Stimulated activated CD8-positive, alpha-beta memory T cell treated with anti-CD3 and anti-CD28 coated beads, Interleukin-7, amount 100 ng/mL, for 24 hours (primary cell): ENCODE results near the gene NKX2-1.
"Not testable (repeated sequence)": the region's sequence is repeated elsewhere in the genome, so short reads cannot be mapped to it uniquely, and the experiment has no call there.

Experiments used
- DNase-seq: peaks from one replicate; pipeline ENCODE4 v3.0.0-alpha.2; 2020; ENCODE audit warnings: low read depth

NKX2-1 gene

DNA sequence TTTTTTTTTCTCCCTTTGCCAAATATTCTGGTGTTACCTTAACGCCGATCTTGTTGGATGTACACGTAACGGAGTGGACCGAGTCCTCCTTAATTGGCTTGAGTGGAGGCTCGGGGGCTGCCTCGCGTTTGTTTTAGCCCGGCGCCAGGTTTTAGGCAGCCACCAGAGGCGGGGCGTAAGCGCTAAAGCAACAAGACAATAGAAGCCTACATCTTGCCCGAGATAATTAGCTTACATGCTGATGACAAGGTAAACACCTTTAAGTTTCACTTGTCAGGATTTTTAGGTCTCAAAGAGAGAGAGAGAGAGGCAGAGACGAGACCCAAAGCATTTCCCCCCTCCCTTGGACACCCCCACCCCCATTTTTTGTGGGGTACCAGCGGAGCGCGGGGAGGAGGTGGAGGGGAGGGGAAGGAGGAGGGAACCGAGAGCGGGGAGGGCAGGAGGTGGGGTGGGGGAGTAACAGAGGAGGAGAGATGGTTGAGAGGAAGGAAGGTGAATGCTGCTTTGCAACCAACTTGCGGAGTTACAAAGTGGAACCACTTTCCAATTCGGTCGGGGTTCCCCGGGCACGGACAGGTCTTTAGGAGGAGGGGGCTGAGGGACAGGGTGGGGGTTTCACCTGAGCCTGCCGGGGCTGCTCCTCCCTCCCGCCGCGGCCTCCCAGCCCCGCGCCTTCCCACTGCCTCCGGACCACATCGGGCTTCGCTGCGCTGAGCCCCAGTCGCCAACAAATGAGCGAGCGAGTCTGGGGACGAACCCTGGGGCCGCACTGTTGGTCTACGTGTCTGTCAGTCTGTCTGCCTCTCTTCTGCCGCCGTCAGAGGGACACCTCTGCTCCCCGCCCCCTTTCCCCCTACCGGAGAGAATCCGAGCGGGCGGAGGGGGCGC is at the start of gene NKX2-1:
TSS of gene NKX2-1 (minus strand) at position 802 of the 891 bp plus-strand sequence. CDS start at position 699, 103 bp downstream.
- DNase-seq = no peak

DNA sequence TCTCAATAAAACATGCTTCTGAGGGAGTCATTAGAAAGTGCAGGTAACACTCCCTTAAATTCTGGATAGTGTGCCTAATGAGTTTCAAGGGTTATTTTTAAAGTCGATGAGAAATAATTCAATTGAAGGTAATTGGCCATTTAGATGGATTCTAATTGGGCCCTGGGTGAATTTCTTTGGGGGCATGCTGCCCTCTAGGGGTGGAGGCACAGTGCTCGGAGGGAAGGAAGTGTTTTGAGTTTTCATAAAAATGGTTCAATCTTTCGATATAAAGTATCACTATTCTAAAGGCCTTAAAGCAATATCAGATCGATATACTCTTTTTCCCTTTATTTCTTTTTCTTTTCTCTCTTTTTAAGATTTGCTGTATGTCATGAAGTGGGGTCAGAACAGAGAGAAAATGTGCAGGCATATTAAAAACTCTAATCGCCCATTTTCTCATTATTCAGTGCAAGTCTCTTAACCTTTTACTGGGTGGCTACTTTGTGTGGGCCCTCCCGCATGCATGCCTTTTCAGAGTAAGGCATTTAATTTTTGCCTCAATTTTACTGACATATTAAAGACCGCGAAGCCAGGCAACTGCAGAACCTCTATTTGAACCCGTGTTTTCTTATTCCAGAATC is 36.9 kb upstream of the NKX2-1 start:
- peak; percentile 9 for DNase-seq

DNA sequence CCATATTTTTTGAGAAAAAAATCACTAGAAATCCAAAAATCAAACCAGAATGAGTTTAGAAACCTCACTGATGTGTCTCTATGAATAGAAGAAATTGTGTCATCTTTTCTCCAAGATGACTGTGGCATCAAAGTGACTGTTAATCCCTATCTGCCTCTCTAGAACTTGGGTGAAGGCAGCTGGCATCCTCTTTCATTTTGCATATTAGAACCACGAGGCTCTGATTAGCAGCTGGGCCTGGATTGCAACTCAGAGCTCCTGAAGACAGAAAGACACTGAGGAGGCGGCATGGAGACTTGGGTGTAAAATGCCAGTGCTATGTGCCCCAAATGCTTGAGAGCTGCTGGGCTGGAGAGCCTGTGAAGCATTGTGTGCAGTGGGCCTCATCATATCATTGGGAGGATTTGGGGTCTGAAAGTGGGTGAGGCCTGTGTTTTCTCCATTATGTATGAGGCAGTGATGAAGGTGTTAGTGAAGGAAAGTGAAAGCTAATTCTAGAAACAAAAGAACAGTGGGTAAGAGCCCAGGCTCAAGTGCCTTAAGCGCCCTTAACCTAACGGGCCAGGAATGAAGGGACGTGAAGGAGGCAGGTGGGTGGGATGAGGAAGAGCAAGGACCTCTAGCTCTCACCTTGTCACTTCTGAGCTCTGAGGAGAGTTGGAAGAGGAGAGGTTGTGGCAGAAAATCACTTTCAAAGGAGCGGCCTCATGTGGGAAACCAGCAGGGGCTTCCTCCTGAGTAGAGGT is 36.1 kb upstream of the NKX2-1 start:
- no peak for DNase-seq

DNA sequence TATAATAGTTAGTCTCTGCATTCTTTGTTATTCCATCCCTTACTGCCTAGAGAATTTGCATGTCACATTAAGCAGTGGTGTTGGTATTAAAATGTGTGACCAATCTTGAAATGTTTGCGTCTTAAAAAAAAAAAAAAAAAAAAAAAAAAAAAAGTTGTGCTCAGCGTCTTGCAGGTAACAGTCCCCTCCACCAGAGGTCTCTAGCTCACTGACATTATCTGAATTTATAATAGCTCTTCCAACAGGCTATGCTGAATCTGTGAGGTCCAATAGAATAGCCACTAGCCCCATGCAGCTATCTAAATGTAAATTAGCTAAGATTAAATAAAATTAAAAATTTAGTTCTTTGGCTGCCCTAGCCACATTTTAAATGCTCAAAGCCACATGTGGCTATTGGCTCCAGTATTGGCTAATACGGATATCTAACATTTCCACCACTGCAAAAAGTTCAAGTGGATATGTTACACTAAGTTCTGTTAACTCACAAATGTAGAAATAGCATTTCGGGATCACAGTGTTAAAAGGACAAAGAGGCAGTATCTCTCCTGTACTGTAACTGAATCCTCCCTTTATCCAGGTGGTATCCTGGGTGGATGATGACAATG is 33.7 kb upstream of the NKX2-1 start:
- no peak for DNase-seq

DNA sequence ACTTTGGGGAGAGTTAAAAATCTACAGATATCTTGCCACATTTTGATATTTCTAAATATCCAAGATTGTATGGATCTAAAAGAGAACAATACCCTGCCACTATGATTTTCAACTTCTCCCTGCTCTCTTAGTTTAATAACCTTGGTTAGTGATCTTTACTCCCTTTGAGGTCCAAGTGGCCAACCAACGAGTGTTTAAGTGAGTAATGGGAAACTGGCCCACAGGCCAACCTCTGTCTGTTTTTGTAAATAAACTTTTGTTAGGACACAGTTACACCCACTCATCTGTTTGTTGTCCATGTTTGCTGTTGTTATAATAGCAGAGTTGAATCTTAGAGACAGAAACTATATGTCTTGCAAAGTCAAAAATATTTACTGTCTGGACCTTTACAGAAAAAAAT is 30.9 kb upstream of the NKX2-1 start:
- DNase-seq = no peak

DNA sequence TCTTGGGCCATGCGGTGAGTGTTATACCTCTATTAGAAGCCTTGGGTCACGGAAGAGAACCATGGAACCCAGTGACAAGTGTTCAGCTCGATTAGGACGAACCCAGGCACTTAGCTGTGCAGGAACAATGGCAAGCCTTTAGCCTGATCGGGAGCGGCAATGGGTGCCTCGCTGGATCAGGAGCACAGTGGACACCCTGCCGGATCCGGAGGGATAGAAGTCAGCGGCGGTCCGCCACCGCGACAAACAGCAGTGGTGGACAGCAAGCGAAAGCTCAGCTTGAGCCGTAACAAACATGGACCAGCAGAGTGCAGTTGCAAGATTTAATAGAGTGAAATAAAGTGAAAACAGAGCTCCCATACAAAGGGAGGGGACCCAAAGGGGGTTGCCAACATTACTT is 24.2 kb upstream of the NKX2-1 start:
- not testable (repeated sequence) for DNase-seq

DNA sequence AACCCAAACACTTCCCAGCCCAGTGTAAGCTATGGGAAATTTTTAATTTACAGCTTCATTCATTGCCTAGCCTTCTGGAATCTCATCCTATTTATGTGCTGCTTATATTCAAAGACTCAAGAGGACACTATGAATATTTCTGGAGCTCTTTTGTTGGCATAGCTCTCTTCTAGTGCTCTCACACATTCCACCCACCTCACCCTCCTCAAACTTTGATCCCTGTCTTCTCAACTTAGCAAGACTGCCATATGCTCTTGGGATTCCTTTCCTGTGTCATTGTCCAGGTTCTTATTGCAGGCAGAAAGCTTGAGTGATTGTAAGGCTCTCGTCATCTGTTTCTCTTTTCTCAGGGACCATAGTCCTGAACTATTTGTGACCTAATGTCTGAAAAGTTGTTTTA is 18.0 kb upstream of the NKX2-1 start:
- no peak for DNase-seq

DNA sequence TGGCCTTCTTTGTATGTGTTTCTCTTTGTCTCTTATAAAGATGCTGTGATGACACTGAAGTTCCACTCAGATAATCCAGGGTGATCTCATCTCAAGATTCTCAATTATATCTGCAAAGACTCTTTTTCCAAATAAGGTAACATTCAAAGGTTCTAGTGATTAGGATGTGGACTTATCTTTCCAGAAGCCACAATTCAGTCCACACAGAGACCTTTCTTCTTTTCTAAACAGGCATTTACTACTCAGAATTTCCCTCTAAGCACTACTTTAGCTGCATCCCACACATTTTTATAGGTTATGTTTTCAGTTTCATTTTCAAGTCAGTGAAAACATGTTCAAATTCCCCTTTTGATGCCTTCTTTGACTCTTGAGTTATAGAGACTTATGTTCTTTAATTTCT is 9.0 kb upstream of the NKX2-1 start:
- no peak for DNase-seq

DNA sequence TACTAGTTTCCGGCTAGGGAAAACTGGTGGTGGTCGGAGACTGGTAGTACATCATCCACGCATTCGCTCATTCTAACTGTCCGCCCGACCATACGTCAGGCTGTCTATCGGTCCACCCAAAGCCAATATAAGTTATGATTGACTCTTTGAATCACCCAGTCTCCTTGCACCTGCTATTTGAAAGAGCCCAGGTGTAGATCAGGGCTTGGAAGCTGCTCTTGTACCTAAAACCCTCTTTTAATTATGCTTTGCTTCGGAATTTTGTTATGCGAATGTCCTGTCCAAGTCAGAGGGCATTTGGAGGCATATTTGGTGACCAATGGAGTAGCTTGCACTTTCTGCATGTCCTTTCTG is 5.7 kb upstream of the NKX2-1 start:
- no peak for DNase-seq

DNA sequence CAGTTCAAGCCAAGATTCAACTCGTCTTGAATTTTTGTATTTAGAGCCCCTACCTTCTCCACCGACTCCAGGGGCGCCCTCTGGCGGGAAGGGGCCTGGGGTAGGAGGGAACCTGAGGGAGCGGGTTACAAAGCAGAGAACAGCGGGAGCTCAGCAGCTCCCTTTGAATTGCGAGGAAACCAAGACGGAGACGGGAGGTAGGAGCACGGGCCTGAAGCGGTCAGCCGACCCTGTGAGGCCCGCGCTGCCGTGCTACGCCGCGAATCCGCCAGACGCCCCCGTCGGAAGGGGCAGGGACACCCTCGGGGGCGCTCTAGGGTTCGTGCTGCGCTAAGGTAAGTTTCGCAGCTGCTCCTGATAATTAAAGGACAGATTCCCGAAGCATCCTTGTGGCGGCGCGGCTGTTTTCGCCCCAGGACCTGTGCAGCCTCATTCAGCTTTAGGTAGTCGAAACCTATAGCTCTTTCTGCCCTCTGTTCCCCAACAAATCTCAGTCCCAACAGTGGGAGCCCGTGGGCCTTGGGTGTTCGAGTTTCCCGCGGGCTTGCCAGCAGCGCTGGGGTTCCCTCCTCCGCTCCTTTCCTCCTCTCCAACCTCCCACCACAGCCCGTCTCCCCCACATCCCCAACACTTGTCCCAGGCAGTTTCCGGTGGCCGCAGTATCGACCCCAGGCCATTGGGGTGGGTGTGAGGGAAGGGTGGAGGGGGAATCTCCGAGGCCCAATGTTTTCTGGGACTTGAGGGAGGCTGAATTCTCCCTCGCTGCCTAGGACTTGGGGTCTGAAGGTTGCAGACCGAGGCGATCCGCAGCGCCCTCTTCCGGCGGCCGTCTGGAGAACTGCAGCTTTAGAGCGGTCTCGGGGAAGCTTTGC is 5.1 kb upstream of the NKX2-1 start:
- no peak for DNase-seq

DNA sequence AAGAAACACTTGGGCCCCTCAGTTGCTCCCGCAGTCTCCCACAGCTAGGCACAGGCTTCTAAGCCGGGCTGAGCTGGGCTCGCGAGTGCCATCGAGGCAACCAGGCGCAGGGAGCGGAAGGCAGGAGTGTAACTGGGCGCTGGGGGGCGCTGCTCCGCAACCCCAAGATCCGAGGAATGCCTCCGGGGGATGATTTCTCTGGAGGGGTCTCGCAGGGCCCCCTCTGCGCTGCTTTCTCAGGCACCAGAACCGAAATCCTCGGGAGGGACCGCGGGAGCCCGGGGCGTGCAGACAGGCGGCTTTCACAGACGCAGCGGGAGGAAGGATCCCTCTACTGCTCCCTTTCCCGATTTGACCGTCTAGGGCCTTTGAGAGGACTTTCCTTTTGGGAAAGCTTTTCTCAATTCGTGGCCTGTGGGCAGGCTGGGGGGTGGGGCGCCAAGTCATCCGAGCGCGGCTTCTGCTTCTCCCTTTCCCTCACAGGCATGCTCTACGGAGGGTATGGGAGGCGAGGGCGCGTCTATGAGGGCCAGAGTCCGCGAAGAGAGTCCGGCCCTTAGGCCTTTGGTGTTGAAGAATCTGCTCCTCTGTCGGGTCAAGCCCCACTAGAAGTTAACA is 4.3 kb upstream of the NKX2-1 start:
- no peak for DNase-seq

DNA sequence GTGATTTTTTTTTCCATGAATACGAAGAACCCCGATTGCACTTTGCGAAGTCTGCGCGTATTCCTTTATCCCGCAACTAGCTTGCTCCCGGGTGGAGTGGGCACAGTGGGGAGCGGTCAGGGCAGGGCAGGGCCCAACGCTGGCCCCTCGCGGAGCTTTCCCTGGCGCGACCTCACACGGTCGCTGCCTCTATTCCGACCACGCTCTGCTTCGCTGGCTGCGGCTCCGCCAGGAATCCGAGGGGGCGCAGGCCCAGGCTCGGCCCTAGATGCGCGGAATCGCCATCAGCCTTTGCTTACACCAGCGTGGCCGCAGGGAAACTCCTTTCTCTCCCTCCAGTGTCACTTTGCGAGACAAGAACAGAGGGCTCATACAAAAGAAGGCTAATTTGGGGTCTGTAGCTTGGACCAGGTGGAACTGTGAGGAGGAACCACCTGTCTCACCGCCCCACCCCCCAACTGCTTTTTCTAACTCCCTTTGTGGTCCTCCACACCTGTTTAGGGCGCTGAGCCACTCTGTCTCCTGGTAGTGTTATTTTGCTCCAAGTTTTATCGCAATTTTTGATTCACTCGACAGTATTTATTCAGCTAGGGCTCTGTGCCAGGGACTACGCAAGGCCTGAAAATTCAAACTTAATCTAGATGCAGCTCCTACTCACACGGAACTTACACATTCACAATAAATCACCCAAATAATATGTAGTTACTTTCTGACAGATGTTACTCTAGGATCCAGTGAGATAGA is 3.1 kb upstream of the NKX2-1 start:
- no peak for DNase-seq

DNA sequence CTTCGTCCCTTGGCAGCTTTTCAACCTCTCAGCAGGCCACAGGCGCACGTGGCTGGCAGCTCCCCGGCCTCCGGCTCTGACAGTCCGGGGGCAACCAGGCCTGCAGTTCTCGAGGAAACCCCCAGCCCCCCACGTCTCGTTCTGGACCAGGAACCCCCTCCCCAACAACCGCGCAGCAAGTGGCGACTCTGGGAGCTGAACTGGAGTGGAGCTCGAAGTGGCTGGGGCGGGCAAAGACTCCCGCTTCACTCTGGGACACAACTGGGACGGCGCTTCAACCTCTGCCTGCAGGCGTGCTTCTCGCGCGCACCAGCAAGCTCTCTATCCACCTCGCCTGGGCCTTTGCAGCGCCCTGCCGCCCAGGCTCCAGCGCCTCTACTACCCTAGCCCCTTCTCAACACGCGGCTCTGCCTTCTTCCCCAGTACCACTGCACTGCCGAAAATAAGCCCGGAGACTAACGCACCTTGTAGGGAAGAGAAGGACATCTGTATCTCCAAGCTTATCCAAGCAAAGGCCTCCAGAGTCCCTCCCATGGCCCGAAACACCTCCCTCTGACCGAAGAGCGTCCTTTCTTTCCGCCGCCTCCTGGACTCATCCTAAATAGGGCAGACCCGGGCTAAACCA is 2.4 kb upstream of the NKX2-1 start:
- DNase-seq = no peak

DNA sequence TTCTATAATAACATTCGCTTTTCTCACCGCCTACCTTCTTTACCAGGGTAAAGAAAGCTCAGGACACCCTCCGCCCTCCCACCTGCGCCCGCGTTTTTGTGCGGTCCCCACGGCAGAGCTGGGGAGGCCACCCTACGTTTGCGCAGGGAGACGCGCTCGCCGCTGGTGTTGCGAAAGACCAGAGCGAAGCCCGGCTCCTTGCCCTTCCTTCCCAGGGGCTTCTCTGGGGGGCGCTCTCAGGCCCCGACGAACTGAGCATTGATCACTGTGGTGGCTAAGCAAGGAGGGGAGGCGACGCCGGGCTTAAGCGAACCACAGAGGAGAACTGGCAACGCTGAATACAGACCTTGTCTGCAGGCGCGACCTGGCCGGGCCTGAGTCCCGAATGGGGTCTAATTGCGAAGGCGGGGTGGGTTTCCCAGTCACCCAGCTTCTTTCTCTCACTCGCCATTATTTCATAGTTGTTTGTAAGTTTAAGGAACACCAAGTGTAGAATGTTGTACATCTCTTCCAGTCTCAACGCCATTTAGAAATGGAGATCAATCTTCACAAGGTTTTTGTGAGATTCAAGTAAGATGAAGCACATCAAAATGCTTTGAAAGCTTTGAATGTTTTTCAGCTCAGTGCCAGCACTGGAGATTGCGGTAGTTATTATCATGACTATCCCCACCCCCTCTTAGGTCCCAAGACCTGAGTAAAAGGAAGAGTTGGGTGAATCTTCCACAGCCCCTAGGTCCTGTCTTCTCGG is 1.7 kb upstream of the NKX2-1 start:
- DNase-seq = no peak

DNA sequence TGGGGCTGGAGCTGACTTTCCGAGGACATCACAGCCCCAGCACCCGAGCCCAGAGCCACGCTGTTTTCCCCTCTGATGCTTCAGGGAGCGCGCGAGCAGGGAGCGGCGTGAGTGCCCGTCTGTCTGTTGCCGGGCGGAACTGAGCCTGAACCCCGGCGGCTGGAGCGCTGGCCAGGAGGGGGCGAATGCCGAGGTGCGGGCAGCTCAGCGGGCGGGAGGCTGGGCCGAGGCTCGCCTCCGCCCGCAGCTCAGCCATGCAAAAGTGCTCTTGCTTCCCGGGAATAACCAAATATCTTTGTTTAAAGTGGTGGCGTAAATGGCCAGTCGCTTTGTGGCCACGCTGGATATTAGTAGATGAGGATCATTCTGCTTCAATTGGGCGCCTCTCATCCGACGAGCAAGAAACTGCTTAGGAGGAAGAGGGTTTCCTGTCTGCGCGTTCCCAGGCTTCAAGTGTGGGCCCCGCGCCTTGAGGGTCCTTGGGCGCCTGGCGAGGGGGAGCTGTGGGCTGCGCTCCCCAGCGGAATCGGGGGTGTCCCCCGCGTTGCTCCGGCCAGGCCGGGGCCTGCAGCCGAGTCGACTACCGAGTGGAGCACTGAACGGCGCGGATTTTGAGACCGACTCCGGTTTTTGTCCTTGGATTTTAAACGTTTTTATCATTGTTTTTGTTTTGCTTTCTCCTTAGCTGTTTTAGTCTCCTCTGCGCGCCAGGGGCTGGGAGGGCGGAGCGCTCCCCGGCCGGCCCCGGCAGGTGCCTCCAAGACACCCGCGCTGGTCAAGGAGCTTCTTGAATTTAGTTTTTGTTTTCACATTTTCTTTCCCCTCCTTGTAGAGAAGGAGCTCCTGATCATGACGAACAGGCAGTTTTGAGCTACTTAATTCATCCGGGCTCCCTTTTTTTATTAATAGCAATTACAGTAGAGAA is 831 bp upstream of the NKX2-1 start:
- DNase-seq = no peak

DNA sequence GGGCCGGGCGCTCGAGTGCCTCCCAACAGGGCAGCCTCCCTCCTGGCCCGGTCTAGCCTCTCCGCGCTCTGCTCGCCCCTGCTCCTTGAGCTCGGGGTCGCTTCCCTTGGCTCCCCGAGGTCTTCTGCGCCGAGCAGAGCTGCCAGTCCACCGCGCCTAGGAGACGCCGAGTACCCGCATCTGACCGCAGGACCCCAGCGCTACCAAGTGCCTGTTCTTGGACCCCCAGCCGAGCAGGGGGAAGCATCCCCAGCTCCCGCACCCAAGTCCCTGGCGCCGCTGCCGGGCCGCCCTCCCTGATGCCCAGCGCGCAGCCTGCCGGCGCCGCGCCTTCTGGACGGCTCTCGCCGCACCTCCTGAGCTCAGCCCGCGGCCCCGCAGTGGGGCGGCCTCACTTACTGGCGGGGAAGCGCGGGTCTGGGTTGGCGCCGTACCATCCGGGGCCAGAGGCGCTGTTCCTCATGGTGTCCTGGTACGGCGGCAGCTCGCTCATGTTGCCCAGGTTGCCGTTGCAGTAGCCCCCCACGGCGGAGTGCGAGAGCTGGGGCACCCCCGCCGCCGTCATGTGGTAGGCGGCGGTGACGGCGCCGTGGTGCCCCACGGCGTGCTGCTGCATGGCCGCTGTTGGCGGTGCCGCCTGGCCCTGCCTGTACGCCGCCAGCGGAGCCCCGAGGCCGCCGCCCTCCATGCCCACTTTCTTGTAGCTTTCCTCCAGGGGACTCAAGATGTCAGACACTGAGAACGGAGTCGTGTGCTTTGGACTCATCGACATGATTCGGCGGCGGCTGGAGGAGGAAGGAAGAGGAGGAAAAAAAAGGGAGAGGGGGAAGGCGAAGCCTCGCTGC is 1.2 kb downstream of the NKX2-1 start:
- no peak for DNase-seq

DNA sequence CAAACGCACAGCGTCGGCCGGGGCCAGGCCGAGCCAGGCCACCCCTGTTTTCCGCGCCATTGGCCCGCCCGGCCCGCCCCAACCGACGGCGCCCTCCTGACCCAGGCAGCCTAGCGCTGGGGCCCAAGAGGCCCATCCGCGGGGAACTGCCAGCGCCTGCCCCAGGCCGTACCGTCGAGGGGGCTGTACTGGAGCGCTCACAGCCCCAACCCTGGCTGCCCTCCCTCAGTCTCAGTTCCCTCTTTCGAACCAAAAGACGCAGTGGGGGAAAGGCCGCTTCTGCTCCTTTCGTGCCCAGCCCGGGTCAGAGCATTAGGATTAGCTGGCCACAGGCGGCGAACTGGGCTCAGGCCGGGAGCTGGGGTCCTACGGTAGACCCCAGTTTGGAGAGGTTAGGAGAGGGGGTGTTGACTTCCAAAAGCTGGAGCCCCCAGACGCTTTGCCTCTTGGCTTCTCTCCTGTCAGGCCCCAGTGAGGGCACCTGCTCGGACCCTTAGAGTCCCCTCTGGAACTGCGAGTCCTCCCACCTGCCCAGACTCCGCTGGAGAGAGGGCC is 1.9 kb downstream of the NKX2-1 start:
- DNase-seq = no peak
